Gastroesophageal sphincter (tissue), 3 donors: Measurements from ENCODE around the gene TMEM161B.

Experiments used
- POLR2A ChIP-seq, 2 donors: fragments of 450-650 bp; IDR thresholded peaks; one replicate each; pipeline ENCODE4 v1.6.1; 2017; ENCODE audit warnings: antibody characterized with exemption in 2 of 2, mild to moderate bottlenecking in 2 of 2, moderate library complexity in 1 of 2
- TF ChIP-seq, protein P1 (sequence below), 4 experiments: fragments of 200-600 bp in 2 of 4; fragments of 450-650 bp in 2 of 4; sonication (generic) in 1 of 4; IDR thresholded peaks; one replicate each; pipeline ENCODE4 v1.5.1; 2017 to 2019; ENCODE audit warnings: antibody characterized with exemption in 4 of 4, mild to moderate bottlenecking in 2 of 4, moderate library complexity in 2 of 4

DNA sequence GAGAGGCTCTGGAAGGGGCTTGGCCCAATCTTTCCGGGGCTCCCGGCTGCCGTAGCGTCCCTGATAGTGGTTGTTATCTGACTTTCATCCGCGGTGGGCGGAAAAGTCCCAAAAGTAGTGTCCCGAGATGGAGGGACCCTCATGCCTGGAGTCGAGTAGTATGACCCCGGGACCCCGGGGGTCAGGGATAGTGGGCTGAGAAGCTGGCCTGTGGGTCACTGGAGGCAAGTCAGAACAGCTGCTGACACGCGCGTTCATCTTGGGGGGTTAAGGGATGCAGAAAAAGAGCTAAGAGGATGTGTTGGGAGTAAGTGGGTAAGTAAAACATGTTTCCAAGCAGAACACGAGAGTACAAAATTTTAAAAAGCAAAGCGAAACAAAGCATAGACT is 123.4 kb downstream of the TMEM161B start:
- TF ChIP-seq, protein P1, sequence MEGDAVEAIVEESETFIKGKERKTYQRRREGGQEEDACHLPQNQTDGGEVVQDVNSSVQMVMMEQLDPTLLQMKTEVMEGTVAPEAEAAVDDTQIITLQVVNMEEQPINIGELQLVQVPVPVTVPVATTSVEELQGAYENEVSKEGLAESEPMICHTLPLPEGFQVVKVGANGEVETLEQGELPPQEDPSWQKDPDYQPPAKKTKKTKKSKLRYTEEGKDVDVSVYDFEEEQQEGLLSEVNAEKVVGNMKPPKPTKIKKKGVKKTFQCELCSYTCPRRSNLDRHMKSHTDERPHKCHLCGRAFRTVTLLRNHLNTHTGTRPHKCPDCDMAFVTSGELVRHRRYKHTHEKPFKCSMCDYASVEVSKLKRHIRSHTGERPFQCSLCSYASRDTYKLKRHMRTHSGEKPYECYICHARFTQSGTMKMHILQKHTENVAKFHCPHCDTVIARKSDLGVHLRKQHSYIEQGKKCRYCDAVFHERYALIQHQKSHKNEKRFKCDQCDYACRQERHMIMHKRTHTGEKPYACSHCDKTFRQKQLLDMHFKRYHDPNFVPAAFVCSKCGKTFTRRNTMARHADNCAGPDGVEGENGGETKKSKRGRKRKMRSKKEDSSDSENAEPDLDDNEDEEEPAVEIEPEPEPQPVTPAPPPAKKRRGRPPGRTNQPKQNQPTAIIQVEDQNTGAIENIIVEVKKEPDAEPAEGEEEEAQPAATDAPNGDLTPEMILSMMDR (IDR thresholded peaks at IDR 0.05): no peak
- no peak for TF ChIP-seq POLR2A (IDR thresholded peaks at IDR 0.05)
